Spinal cord (tissue), 10 donors: ENCODE measurements around the gene DENND5A. TPM values are rescaled to one million over a fixed set of nuclear protein-coding genes. Genes with fewer than 3 reads are reported as not detected.
"Not testable (repeated sequence)": the region's sequence is repeated elsewhere in the genome, so short reads cannot be mapped to it uniquely, and the experiment has no call there.

ENCODE experiments used
- DNase-seq, 6 donors: peaks; one replicate each; pipeline versions ENCODE4 v3.0.0 to v3.0.0-alpha.2; 2013 to 2015; ENCODE audit warnings: low spot score in 6 of 6, low read depth in 4 of 6
- H3K27ac ChIP-seq: one replicate; pipeline ENCODE4 v1.5.1; 2013; ENCODE audit warnings: low read depth, low read length, control low read depth
- H3K27me3 ChIP-seq: one replicate; pipeline ENCODE4 v1.6.1; 2013; ENCODE audit warnings: low read length; ENCODE audit not compliant: control insufficient read depth, insufficient read depth
- H3K36me3 ChIP-seq: one replicate; pipeline ENCODE4 v1.6.1; 2013; ENCODE audit warnings: low read length; ENCODE audit not compliant: control insufficient read depth, insufficient read depth
- H3K4me1 ChIP-seq: one replicate; pipeline ENCODE4 v1.6.1; 2013; ENCODE audit warnings: low read length; ENCODE audit not compliant: control insufficient read depth, insufficient read depth
- H3K4me3 ChIP-seq: one replicate; pipeline ENCODE4 v1.5.1; 2013; ENCODE audit warnings: low read depth, low read length, control low read depth
- H3K9me3 ChIP-seq: one replicate; pipeline ENCODE4 v1.6.1; 2013; ENCODE audit warnings: low read length; ENCODE audit not compliant: control insufficient read depth, insufficient read depth
- WGBS: methylation state at CpG from one replicate; pipeline ENCODE4 v1.1.5; 2013; ENCODE audit warnings: missing lambda C conversion rate; ENCODE audit not compliant: insufficient coverage; 5-methylcytosine and 5-hydroxymethylcytosine counted together
- polyA plus RNA-seq, 2 donors: library from polyadenylated mRNA; unstranded; fragments of 120-200 nt; gene quantifications; one replicate each; pipeline ENCODE4 v1.2.1, GENCODE V29; 2013; ENCODE audit not compliant: insufficient read length in 2 of 2
- total RNA-seq, 2 donors: library from RNA; depleted of rRNA in 1 of 2; stranded (reverse); fragments of 120-200 nt in 1 of 2; fragments of >200 nt in 1 of 2; gene quantifications; one replicate each; pipeline versions ENCODE4 v1.2.3 to v1.2.4, GENCODE V29; 2013 to 2014
- donor health status: healthy.

DENND5A gene
- total and polyA plus RNA-seq, 4 donors = 179 to 285 (median 183) TPM

- H3K9me3 ChIP-seq = no peaks in the 10 kb centered on the region
- no CpG with 5 or more reads among the region's 2 CpGs for WGBS
- no peak for DNase-seq
- peaks cover 7% of the 10 kb centered on the region for H3K36me3 ChIP-seq
- no peaks in the 10 kb centered on the region for H3K4me1 ChIP-seq
- H3K27me3 ChIP-seq = no peaks in the 10 kb centered on the region
- H3K27ac ChIP-seq = no peak overlapping the region
- H3K4me3 ChIP-seq = no peak overlapping the region
Observed at GRCh38 chr11:9206496-9206895, 58.7 kb downstream of the DENND5A start.

- DNase-seq = peak in 3 of 6 donors; percentile 15 to 65 (median 51)
- Histone ChIP-seq H3K36me3 (peaks cover 7% of the 10 kb centered on the region), H3K4me3 (no peak overlapping the region), H3K9me3 (no peaks in the 10 kb centered on the region), H3K27ac (no peak overlapping the region), H3K4me1 (no peaks in the 10 kb centered on the region), H3K27me3 (no peaks in the 10 kb centered on the region)
- WGBS = 87% methylated on average over 12 of the region's 12 CpGs
Observed at GRCh38 chr11:9203691-9204311, 61.3 kb downstream of the DENND5A start.

- no peak for DNase-seq
- Histone ChIP-seq H3K4me1 (no peaks in the 10 kb centered on the region), H3K27me3 (no peaks in the 10 kb centered on the region), H3K27ac (no peak overlapping the region), H3K4me3 (no peak overlapping the region), H3K36me3 (peaks cover 9% of the 10 kb centered on the region), H3K9me3 (no peaks in the 10 kb centered on the region)
- 100% methylated on average over 2 of the region's 3 CpGs for WGBS
Observed at GRCh38 chr11:9201372-9202162, 63.6 kb downstream of the DENND5A start.

- Histone ChIP-seq H3K4me1 (no peaks in the 10 kb centered on the region), H3K9me3 (no peaks in the 10 kb centered on the region), H3K27ac (no peak overlapping the region), H3K4me3 (no peak overlapping the region), H3K27me3 (no peaks in the 10 kb centered on the region), H3K36me3 (peaks cover 10% of the 10 kb centered on the region)
- WGBS = no CpG with 5 or more reads among the region's 2 CpGs
- no peak for DNase-seq
Observed at GRCh38 chr11:9200471-9200870, 64.7 kb downstream of the DENND5A start.

- no peaks in the 10 kb centered on the region for H3K4me1 ChIP-seq
- no peaks in the 10 kb centered on the region for H3K9me3 ChIP-seq
- H3K27ac ChIP-seq = no peak overlapping the region
- no peak overlapping the region for H3K4me3 ChIP-seq
- no peaks in the 10 kb centered on the region for H3K27me3 ChIP-seq
- WGBS = 90% methylated on average over 2 of the region's 3 CpGs
- H3K36me3 ChIP-seq = peaks cover 23% of the 10 kb centered on the region
- DNase-seq = no peak
Observed at GRCh38 chr11:9193316-9193715, 71.8 kb downstream of the DENND5A start.

- Histone ChIP-seq H3K4me3 (no peak overlapping the region), H3K27me3 (no peaks in the 10 kb centered on the region), H3K4me1 (no peaks in the 10 kb centered on the region), H3K27ac (no peak overlapping the region), H3K9me3 (no peaks in the 10 kb centered on the region), H3K36me3 (peaks cover 23% of the 10 kb centered on the region)
- no CpG with 5 or more reads among the region's 3 CpGs for WGBS
- DNase-seq = no peak
Observed at GRCh38 chr11:9192561-9192960, 72.6 kb downstream of the DENND5A start.

GRCh38 chr11:9190326-9191016 lies 74.7 kb downstream of the DENND5A start:
- not testable (repeated sequence) for H3K9me3 ChIP-seq, H3K27ac ChIP-seq, H3K27me3 ChIP-seq, DNase-seq, H3K4me1 ChIP-seq, H3K4me3 ChIP-seq
- no CpG with 5 or more reads among the region's 5 CpGs for WGBS
- H3K36me3 ChIP-seq = peaks cover 22% of the 10 kb centered on the region

- DNase-seq, H3K9me3 ChIP-seq, H3K27ac ChIP-seq, H3K4me1 ChIP-seq, H3K4me3 ChIP-seq, H3K27me3 ChIP-seq: not testable (repeated sequence)
- H3K36me3 ChIP-seq = peaks cover 23% of the 10 kb centered on the region
- 98% methylated on average over 3 of the region's 3 CpGs for WGBS
Observed at GRCh38 chr11:9188860-9189259, 76.3 kb downstream of the DENND5A start.

GRCh38 chr11:9187616-9188015 lies 77.5 kb downstream of the DENND5A start:
- DNase-seq = no peak
- H3K36me3 ChIP-seq = peaks cover 18% of the 10 kb centered on the region
- no peak overlapping the region for H3K4me3 ChIP-seq
- no peaks in the 10 kb centered on the region for H3K4me1 ChIP-seq
- no peak overlapping the region for H3K27ac ChIP-seq
- H3K27me3 ChIP-seq = no peaks in the 10 kb centered on the region
- WGBS = no CpG with 5 or more reads among the region's 3 CpGs
- no peaks in the 10 kb centered on the region for H3K9me3 ChIP-seq
